Activated gamma-delta T cell treated with Interleukin-2 at 50 U/mL for 16 hours (primary cell): ENCODE measurements around the gene AQP4.

Source experiments
- DNase-seq: peaks from one replicate; pipeline ENCODE4 v3.0.0-alpha.2; 2020

Gene AQP4

DNA sequence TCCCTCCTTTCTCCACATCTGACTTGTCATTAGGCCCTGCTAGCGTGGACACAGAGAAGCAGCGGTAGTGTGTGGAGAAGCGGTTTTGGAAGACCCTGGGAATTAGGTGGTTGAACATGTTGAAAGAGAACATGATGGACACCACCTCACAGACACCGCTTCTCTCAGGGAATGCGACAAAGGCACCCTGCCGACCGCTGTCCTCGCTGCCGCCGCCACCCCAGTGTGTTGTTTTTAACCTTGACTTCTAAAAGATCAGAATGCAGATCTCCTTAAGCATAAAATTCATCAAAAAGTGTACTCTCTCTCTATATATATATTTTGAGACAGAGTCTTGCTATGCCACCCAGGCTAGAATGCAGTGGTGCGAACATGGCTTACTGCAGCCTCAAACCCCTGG is 33.2 kb downstream of the AQP4 start:
- no peak for DNase-seq

- no peak for DNase-seq
Measured at GRCh38 chr18:26827581-26827980, 37.9 kb downstream of the AQP4 start.

GRCh38 chr18:26826656-26827235 is 38.8 kb downstream of the AQP4 start:
- DNase-seq: no peak

GRCh38 chr18:26821181-26821580 is 44.3 kb downstream of the AQP4 start:
- no peak for DNase-seq

DNA sequence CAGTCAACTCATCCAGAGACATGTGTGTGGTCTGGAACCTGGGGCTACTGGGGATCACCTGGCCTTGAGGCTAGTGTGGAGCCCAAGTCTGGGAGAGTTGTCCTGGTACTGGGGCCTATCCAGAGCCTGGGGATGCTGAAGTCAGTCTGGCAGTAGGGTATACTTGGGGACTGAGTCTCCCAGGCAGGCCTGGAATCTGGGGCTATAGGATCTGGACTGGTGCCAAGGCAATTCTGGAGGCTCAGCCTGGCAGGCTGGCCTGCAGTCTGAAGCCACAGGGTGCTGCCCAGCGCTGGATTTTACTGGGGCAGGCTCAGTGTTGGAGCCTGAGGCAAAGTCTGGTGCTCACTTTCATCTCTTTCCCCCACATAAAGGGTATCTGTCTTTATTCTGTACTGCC is 46.5 kb downstream of the AQP4 start:
- DNase-seq: no peak

- DNase-seq: no peak
Measured at GRCh38 chr18:26818461-26818860, 47.0 kb downstream of the AQP4 start.

GRCh38 chr18:26813043-26813442 is 52.5 kb downstream of the AQP4 start:
- no peak for DNase-seq

- no peak for DNase-seq
Measured at GRCh38 chr18:26812462-26812861, 53.0 kb downstream of the AQP4 start.

- DNase-seq: no peak
Measured at GRCh38 chr18:26809346-26809745, 56.2 kb downstream of the AQP4 start.

DNA sequence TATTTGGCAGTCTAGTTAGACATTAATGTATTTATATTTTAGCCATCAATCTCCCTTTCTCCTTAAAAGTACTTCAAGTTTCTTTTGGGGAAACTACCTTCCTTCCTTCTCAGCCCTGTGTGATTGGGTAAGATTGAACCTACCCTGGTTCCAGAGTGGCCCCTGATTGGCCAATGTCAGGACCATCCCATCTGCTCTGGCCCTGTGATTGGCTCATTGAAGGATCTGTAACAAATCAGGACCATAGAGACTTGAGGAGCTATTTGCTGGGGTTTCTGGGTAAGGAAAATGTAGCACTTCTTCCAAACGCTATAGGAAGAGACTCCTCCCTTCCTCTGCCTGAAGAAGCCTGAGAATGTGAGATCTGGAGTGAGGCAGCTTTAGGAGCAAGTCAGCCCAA is 59.3 kb downstream of the AQP4 start:
- no peak for DNase-seq

- DNase-seq: no peak
Measured at GRCh38 chr18:26804519-26804918, 61.0 kb downstream of the AQP4 start.

DNA sequence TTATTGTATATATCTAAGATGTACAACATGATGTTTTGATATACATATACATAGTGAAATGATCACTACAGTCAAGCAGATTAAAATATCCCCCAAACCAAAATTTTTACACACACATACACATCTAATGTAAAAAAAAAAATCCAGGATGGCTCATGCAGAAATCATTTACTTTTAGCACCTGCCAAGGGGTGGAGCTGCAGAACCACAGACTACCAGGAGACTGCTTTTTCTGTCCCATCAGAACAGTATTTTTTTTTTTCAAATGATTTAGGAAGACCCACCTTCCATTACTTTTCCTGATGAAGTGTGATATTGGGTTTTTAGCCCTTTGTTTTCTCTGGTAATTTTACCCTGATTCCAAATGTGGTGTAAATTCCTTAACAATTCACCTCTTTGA is 61.9 kb downstream of the AQP4 start:
- DNase-seq: no peak

GRCh38 chr18:26802330-26803200 is 62.9 kb downstream of the AQP4 start:
- no peak for DNase-seq
